ENCODE data around the gene OR4M1. TPM values are rescaled to one million over a fixed set of nuclear protein-coding genes. Genes with fewer than 3 reads are reported as not detected.
"Not testable (repeated sequence)": the region's sequence is repeated elsewhere in the genome, so short reads cannot be mapped to it uniquely, and the experiment has no call there.

OR4M1 gene
- total RNA-seq, 2 experiments from 2014 or later: not detected

GRCh38 chr14:19823178-19823577 is 49.9 kb downstream of the OR4M1 start:
- no peak for TF ChIP-seq CTCF (IDR thresholded peaks at IDR 0.05)
- ATAC-seq (ENCODE audit: poor library complexity) (no peak), DNase-seq (no peak)
- ChIA-PET POLR2A (no interaction called here), CTCF (no interaction called here)
- Histone ChIP-seq H3K27me3 (ENCODE audit: control insufficient read depth in 1 of 2, insufficient read depth in 2 of 2, low read length in 2 of 2) (peaks cover 0 to 2% of the 10 kb centered on the region in 2 experiments), H3K4me1 (ENCODE audit: insufficient read depth, low read length) (no peaks in the 10 kb centered on the region), H3K27ac (ENCODE audit: low read depth in 1 of 2, low read length in 2 of 2) (no peak overlapping the region), H3K9me3 (ENCODE audit: control insufficient read depth in 1 of 2, insufficient read depth in 1 of 2, low read length in 2 of 2) (peaks cover 0 to 6% of the 10 kb centered on the region in 2 experiments), H3K4me3 (ENCODE audit: low read length) (no peak overlapping the region), H3K36me3 (ENCODE audit: insufficient read depth, low read length) (no peaks in the 10 kb centered on the region)
- H3K4me1 Mint-ChIP-seq (ENCODE audit: low read depth): no peaks in the 10 kb centered on the region
- intact Hi-C loops (cut with DNase I, micrococcal nuclease): no loop called here
- H3K4me3 Mint-ChIP-seq: no peak overlapping the region
- no peaks in the 10 kb centered on the region for H3K36me3 Mint-ChIP-seq (ENCODE audit: low read depth)
- H3K27me3 Mint-ChIP-seq: peaks cover 4% of the 10 kb centered on the region
- H3K9me3 Mint-ChIP-seq: no peaks in the 10 kb centered on the region
- H3K27ac Mint-ChIP-seq: no peak overlapping the region

GRCh38 chr14:19823765-19824164 is 50.5 kb downstream of the OR4M1 start:
- no peaks in the 10 kb centered on the region for H3K36me3 ChIP-seq (ENCODE audit: insufficient read depth, low read length)
- Mint-ChIP-seq H3K4me3 (no peak overlapping the region), H3K27ac (no peak overlapping the region), H3K4me1 (ENCODE audit: low read depth) (no peaks in the 10 kb centered on the region), H3K27me3 (peaks cover 4% of the 10 kb centered on the region), H3K9me3 (no peaks in the 10 kb centered on the region), H3K36me3 (ENCODE audit: low read depth) (no peaks in the 10 kb centered on the region)
- peaks cover 0 to 6% of the 10 kb centered on the region in 2 experiments for H3K9me3 ChIP-seq (ENCODE audit: control insufficient read depth in 1 of 2, insufficient read depth in 1 of 2, low read length in 2 of 2)
- peaks cover 0 to 2% of the 10 kb centered on the region in 2 experiments for H3K27me3 ChIP-seq (ENCODE audit: control insufficient read depth in 1 of 2, insufficient read depth in 2 of 2, low read length in 2 of 2)
- no peaks in the 10 kb centered on the region for H3K4me1 ChIP-seq (ENCODE audit: insufficient read depth, low read length)
- no peak for ATAC-seq (ENCODE audit: poor library complexity)
- H3K27ac ChIP-seq (ENCODE audit: low read depth in 1 of 2, low read length in 2 of 2): no peak overlapping the region
- ChIA-PET POLR2A (no interaction called here), CTCF (no interaction called here)
- no peak overlapping the region for H3K4me3 ChIP-seq (ENCODE audit: low read length)
- TF ChIP-seq CTCF (IDR thresholded peaks at IDR 0.05): no peak
- no peak for DNase-seq
- intact Hi-C loops (cut with DNase I, micrococcal nuclease): no loop called here

- H3K36me3 ChIP-seq (ENCODE audit: insufficient read depth, low read length); H3K27me3 Mint-ChIP-seq; H3K4me1 Mint-ChIP-seq (ENCODE audit: low read depth); H3K4me1 ChIP-seq (ENCODE audit: insufficient read depth, low read length); ATAC-seq (ENCODE audit: poor library complexity); DNase-seq; H3K9me3 ChIP-seq (ENCODE audit: control insufficient read depth in 1 of 2, insufficient read depth in 1 of 2, low read length in 2 of 2); POLR2A ChIA-PET; H3K36me3 Mint-ChIP-seq (ENCODE audit: low read depth); H3K27ac Mint-ChIP-seq; H3K27me3 ChIP-seq (ENCODE audit: control insufficient read depth in 1 of 2, insufficient read depth in 2 of 2, low read length in 2 of 2); H3K4me3 ChIP-seq (ENCODE audit: low read length); H3K4me3 Mint-ChIP-seq; H3K27ac ChIP-seq (ENCODE audit: low read depth in 1 of 2, low read length in 2 of 2); intact Hi-C loops (cut with DNase I, micrococcal nuclease); H3K9me3 Mint-ChIP-seq: not testable (repeated sequence)
- CTCF ChIA-PET: interaction anchor here (1.4 kb wide), 1 partner anchor 45 kb away, joined by 3 read pairs; no protein-coding TSS in a partner anchor
Measured at GRCh38 chr14:19827626-19828244, 54.4 kb downstream of the OR4M1 start.

- no peak for ATAC-seq (ENCODE audit: poor library complexity)
- Mint-ChIP-seq H3K4me3 (no peak overlapping the region), H3K27me3 (peaks cover 11% of the 10 kb centered on the region), H3K27ac (no peak overlapping the region), H3K9me3 (peaks cover under 1% of the 10 kb centered on the region), H3K4me1 (ENCODE audit: low read depth) (no peaks in the 10 kb centered on the region), H3K36me3 (ENCODE audit: low read depth) (no peaks in the 10 kb centered on the region)
- no peak overlapping the region for H3K27ac ChIP-seq (ENCODE audit: low read depth in 1 of 2, low read length in 2 of 2)
- no peaks in the 10 kb centered on the region for H3K36me3 ChIP-seq (ENCODE audit: insufficient read depth, low read length)
- no peaks in the 10 kb centered on the region for H3K4me1 ChIP-seq (ENCODE audit: insufficient read depth, low read length)
- ChIA-PET POLR2A (no interaction called here), CTCF (no interaction called here)
- no peaks in the 10 kb centered on the region for H3K9me3 ChIP-seq (ENCODE audit: control insufficient read depth in 1 of 2, insufficient read depth in 1 of 2, low read length in 2 of 2)
- TF ChIP-seq CTCF (IDR thresholded peaks at IDR 0.05): no peak
- intact Hi-C loops (cut with DNase I, micrococcal nuclease): no loop called here
- H3K4me3 ChIP-seq (ENCODE audit: low read length): no peak overlapping the region
- DNase-seq: no peak
- no peaks in the 10 kb centered on the region for H3K27me3 ChIP-seq (ENCODE audit: control insufficient read depth in 1 of 2, insufficient read depth in 2 of 2, low read length in 2 of 2)
Measured at GRCh38 chr14:19828314-19828713, 55.0 kb downstream of the OR4M1 start.
